ENCODE results near the gene ACSS1.

DNA sequence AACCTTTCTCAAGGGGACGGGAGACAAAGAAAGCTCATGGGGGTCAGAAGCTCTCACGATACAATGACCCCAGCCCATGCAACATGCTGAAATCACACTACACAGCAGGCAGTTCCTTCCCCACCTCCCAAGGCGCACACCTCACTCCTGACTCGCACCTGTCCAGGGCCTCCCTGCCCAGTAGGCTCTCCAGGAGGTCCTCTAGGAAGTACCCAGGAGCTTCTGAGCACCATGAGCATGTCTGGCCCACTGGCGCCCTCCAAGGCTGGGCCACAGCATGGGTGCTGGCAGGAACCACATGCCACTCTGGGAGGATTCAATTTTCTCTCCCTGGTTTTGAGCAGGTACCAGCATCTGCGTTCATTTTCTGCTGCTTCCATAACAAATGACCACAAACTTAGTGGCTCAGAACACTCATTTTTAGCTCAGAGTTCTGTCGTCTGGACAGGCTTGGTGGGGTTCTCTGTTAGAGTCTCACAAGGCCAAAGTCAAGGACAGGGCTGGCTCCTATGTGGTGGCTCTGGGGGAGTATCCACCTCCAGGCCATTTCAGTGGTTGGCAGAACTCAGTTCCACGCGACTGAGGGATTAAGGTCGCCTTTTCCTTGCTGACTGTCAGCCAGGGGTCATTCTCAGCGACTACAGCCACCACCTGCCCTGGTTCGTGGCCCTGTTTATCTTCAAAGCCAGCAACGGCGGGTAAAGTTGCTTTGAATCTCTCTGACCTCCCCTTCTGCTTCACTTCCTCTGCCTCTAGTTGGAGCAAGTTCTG is 32.7 kb downstream of the ACSS1 start:
- TF ChIP-seq, protein P1, sequence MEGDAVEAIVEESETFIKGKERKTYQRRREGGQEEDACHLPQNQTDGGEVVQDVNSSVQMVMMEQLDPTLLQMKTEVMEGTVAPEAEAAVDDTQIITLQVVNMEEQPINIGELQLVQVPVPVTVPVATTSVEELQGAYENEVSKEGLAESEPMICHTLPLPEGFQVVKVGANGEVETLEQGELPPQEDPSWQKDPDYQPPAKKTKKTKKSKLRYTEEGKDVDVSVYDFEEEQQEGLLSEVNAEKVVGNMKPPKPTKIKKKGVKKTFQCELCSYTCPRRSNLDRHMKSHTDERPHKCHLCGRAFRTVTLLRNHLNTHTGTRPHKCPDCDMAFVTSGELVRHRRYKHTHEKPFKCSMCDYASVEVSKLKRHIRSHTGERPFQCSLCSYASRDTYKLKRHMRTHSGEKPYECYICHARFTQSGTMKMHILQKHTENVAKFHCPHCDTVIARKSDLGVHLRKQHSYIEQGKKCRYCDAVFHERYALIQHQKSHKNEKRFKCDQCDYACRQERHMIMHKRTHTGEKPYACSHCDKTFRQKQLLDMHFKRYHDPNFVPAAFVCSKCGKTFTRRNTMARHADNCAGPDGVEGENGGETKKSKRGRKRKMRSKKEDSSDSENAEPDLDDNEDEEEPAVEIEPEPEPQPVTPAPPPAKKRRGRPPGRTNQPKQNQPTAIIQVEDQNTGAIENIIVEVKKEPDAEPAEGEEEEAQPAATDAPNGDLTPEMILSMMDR (IDR thresholded peaks at IDR 0.05): no peak
- TF ChIP-seq POLR2A (IDR thresholded peaks at IDR 0.05): no peak

Data from body of pancreas (tissue), 4 donors.